ENCODE results near the gene ABHD12B. TPM values are rescaled to one million over a fixed set of nuclear protein-coding genes. Genes with fewer than 3 reads are reported as not detected.
A peak's percentile ranks its signal among the peaks of the same experiment; 100 is the strongest.

Gene ABHD12B
- total RNA-seq, 1 donor from 2014 or later, result not detected

GRCh38 chr14:50839048-50839447 is 32.8 kb upstream of the ABHD12B start:
- DNase-seq (ENCODE audit: extremely low read depth, low read depth, low spot score), result no peak

GRCh38 chr14:50839691-50840090 is 32.2 kb upstream of the ABHD12B start:
- DNase-seq (ENCODE audit: extremely low read depth, low read depth, low spot score), result no peak

GRCh38 chr14:50844391-50844790 is 27.5 kb upstream of the ABHD12B start:
- no peak for DNase-seq (ENCODE audit: extremely low read depth, low read depth, low spot score)

GRCh38 chr14:50845166-50845565 is 26.7 kb upstream of the ABHD12B start:
- DNase-seq (ENCODE audit: extremely low read depth, low read depth, low spot score), result no peak

- DNase-seq (ENCODE audit: extremely low read depth, low read depth, low spot score), result no peak
Measured at GRCh38 chr14:50846226-50846880, 25.5 kb upstream of the ABHD12B start.

- no peak for DNase-seq (ENCODE audit: extremely low read depth, low read depth, low spot score)
Measured at GRCh38 chr14:50853891-50854290, 18.0 kb upstream of the ABHD12B start.

GRCh38 chr14:50854521-50854920 is 17.3 kb upstream of the ABHD12B start:
- DNase-seq (ENCODE audit: extremely low read depth, low read depth, low spot score), result no peak

- DNase-seq (ENCODE audit: extremely low read depth, low read depth, low spot score), result no peak
Measured at GRCh38 chr14:50855558-50855957, 16.3 kb upstream of the ABHD12B start.

- no peak for DNase-seq (ENCODE audit: extremely low read depth, low read depth, low spot score)
Measured at GRCh38 chr14:50856660-50857059, 15.2 kb upstream of the ABHD12B start.

- no peak for DNase-seq (ENCODE audit: extremely low read depth, low read depth, low spot score)
Measured at GRCh38 chr14:50859296-50859624, 12.6 kb upstream of the ABHD12B start.

GRCh38 chr14:50860478-50861086 is 11.3 kb upstream of the ABHD12B start:
- DNase-seq (ENCODE audit: extremely low read depth, low read depth, low spot score), result peak; percentile 72

- no peak for DNase-seq (ENCODE audit: extremely low read depth, low read depth, low spot score)
Measured at GRCh38 chr14:50862036-50862570, 9.8 kb upstream of the ABHD12B start.

- no peak for DNase-seq (ENCODE audit: extremely low read depth, low read depth, low spot score)
Measured at GRCh38 chr14:50864237-50864636, 7.6 kb upstream of the ABHD12B start.

GRCh38 chr14:50864946-50865345 is 6.9 kb upstream of the ABHD12B start:
- no peak for DNase-seq (ENCODE audit: extremely low read depth, low read depth, low spot score)

GRCh38 chr14:50865391-50866076 is 6.3 kb upstream of the ABHD12B start:
- DNase-seq (ENCODE audit: extremely low read depth, low read depth, low spot score), result no peak

- no peak for DNase-seq (ENCODE audit: extremely low read depth, low read depth, low spot score)
Measured at GRCh38 chr14:50871228-50871627, 625 bp upstream of the ABHD12B start.

GRCh38 chr14:50874757-50875156 is 2.9 kb downstream of the ABHD12B start:
- DNase-seq (ENCODE audit: extremely low read depth, low read depth, low spot score), result no peak

GRCh38 chr14:50875359-50876070 is 3.7 kb downstream of the ABHD12B start:
- no peak for DNase-seq (ENCODE audit: extremely low read depth, low read depth, low spot score)

GRCh38 chr14:50882932-50883826 is 11.3 kb downstream of the ABHD12B start:
- no peak for DNase-seq (ENCODE audit: extremely low read depth, low read depth, low spot score)

GRCh38 chr14:50883827-50884197 is 12.0 kb downstream of the ABHD12B start:
- no peak for DNase-seq (ENCODE audit: extremely low read depth, low read depth, low spot score)

Data from glomerular endothelial cell (primary cell).